ELR (cell line): Measurements from ENCODE around the gene KLF4.
A peak's percentile ranks its signal among the peaks of the same experiment; 100 is the strongest.

ENCODE experiments used
- DNase-seq: peaks from one replicate; pipeline ENCODE4 v3.0.0-alpha.2; 2015; ENCODE audit warnings: low read depth

KLF4 gene

DNA sequence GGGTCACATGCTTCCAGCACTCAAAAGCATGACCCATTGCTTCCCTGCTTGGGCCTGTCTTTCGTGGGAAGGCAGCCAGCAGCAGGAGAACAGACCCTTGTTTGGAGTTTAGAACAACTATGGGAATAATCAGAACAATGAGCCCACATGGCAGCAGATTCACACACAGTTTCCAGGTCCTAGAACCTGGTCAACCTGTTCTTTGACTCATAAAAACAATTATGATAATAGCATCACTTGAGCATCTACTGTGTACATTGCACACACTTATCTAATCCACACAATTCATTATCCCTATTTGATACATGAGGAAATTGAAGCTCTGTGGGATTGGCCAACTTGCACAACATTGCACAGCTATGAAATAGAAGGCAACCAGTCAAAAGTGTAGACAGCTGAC lies 41.7 kb downstream of the KLF4 start:
- no peak for DNase-seq

DNA sequence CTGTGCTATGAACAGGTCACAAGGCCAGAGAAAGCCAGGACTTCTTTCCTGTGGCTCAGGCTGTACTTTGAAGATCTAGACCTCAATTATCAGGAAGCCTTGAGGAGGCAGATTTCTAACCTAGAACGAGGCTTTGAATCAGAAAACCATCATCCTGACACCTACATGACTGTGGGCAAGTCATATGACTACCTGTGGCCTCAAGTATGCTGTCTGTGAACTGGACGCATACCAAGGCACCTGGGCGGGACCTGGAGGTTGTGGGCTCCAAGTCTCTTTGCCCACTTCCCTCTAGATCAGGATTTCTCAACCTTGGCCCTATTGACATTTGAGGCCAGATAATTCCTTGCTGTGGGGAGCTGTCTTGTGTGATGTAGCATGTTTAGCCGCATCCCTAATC lies 42.5 kb downstream of the KLF4 start:
- no peak for DNase-seq

DNA sequence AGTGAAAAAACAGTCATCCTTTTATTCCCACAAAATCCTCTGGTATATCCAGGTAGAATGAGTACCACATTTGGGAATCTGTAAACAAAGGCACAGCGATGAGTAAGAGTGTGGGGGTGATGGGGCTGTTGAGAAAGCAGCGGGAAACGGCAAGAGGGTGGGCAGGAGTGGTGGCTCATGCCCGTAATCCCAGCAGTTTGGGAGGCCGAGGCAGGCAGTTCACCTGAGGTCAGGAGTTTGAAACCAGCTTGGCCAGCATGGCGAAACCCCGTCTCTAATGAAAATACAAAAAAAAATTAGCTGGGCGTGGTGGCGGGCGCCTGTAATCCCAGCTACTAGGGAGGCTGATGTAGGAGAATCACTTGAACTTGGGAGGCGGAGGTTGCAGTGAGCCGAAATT lies 43.1 kb downstream of the KLF4 start:
- no peak for DNase-seq

DNA sequence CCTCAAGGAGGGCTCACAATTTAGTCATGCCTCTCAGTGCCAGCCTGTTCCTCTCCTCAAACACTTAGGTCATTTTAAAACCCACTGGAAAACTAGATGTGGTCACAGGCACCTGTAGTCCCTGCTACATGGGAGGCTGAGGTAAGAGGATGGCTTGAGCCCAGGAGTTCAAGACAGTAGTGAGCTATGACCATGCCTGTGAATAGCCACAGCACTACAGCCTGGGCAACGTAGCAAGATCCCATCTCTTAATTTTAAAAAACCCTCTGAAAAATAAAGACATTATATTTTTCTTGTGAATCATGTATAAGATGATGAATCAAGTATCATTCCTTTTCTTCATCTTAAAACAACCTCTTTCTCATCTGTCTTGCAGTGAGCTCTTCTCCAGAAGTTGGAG lies 45.8 kb downstream of the KLF4 start:
- no peak for DNase-seq

DNA sequence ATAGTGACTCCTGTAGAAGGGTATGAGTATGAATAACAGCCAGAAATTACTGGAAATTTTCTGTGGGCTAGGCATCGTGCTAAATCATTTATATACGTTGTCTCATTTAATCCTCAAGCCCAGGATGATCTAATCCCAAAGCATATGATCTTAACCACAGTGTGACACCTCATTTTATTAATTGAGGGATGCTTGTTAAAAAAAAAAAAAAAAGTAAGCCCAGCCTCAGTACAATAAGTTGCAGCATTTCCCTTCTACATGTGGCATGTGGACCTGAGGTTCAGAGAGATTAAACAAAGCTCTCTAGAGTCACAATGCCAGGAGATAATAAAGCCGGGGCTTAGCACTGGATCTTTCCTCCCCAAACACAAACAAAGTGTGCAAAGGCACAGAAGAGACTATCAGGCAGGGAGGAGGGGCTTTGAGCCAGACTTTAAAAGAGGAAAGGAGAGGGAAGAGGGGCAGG lies 49.5 kb downstream of the KLF4 start:
- DNase-seq = no peak

DNA sequence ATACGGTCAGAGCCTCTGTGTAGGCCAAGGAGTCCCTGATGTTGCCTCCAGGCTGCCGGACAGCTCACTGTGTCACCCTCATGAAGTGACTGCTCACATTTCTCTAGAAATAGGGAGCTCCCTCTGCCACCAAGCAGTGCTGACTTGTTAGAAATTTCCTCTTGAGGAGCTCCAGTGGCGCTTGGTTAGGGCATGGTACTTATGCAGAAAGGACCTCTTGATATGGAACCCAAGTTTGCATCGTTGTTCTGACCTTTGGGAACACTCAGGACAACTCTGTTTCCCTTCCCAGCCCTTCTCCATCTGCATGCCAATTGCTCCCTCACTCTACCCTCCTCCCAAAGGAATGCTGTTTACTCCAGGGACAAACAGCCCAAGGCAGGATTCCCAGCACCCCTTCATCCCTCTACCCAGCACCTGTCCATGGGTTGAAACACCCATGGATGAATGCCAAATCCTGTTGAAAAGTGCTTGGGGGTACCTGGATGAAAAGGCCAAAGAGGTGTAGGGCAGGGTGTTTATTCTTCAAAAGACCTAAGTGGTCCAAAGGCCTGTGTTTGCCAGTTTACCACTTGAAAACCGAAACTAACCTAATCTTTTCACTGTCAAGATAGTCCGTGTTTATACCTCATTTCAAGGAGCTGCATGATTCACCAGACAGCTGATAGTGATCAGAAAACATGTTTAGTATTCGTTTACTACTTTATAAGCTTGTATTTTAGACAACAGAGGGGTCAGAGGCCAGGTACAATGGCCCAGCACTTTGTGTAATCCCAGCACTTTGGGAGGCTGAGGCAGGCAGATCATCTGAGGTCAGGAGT lies 51.1 kb downstream of the KLF4 start:
- peak; percentile 46 for DNase-seq

DNA sequence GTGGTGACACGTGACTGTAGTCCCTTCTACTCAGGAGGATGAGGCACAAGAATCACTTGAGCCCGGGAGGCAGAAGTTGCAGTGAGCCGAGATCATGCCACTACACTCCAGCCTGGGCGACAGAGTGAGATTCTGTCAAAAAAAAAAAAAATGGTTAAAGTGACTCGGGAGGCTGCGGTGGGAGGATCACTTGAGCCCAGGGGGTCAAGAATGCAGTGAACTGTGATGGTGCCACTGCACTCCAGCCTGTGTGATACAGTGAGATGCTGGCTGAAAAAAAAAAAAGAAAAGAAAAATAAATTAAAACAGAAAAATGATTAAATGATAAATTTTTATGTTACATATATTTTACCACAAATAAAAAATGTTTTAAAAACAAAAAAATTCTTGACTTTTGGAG lies 51.9 kb downstream of the KLF4 start:
- DNase-seq = no peak

DNA sequence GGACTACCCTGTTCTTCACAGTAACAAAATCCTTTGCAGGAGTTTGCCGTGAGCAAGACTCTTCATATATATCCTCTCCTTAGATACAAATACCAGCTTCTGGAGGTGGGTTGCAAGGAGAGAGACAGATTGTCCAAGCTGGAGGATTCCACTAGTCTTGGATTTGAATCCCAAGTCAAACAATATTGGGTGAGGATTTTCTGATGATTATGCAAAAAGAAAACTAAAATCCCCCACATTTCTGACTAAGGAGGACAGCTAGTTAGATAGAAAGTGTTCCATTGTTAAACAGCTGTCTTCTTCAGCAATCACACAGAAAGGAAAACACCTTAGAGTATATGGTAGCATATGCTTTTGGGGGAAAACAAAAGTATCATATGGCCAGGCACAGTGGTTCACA lies 54.2 kb downstream of the KLF4 start:
- DNase-seq = no peak
